Endothelial cell of umbilical vein (primary cell): Measurements from ENCODE around the gene RNASE8. TPM values are rescaled to one million over a fixed set of nuclear protein-coding genes. Genes with fewer than 3 reads are reported as not detected.

ENCODE experiments used
- BruUV-seq: library from RNA; stranded (reverse); fragments of 400-500 nt; replicated peaks from 2 replicates; lab custom pipeline; 2021; lab: Mats Ljungman, UMichigan
- CTCF ChIA-PET: fragments of 300-600, 350-600 bp; sonication (Branson Sonifier 250); formaldehyde crosslinking; loops from one replicate; lab custom pipeline; 2021; ENCODE audit warnings: antibody characterized with exemption, inconsistent platforms; lab: Charles Lee
- POLR2A ChIA-PET: fragments of 300-600, 350-600 bp; sonication (Branson Sonifier 250); formaldehyde crosslinking; loops from one replicate; lab custom pipeline; 2021; ENCODE audit warnings: antibody characterized with exemption, inconsistent platforms; lab: Charles Lee
- DNase-seq: peaks from one replicate; pipeline ENCODE4 v3.0.0-alpha.2; 2011; ENCODE audit warnings: low read depth, low spot score
- FAIRE-seq: peaks from 2 replicates; lab custom pipeline; 2011; peaks lifted over from hg19 to GRCh38; lab: Jason Lieb, UNC
- H2AFZ ChIP-seq: 2 replicates; pipeline ENCODE4 v1.6.0; 2012; ENCODE audit warnings: low read depth, low read length, control low read depth, inconsistent platforms
- H3K27ac ChIP-seq: 2 replicates; pipeline ENCODE4 v1.5.1; 2011; ENCODE audit warnings: low read depth, mild to moderate bottlenecking, control low read depth, low read length, moderate library complexity; ENCODE audit not compliant: insufficient read depth
- H3K27me3 ChIP-seq, 2 experiments: 2 replicates each; pipeline versions ENCODE4 v1.6.0 to v1.6.1; 2011; ENCODE audit warnings: low read length in 2 of 2, mixed read lengths in 1 of 2; ENCODE audit not compliant: control insufficient read depth in 2 of 2, insufficient read depth in 2 of 2
- H3K36me3 ChIP-seq, 2 experiments: 2 replicates in 1 of 2; 3 replicates in 1 of 2; pipeline ENCODE4 v1.5.1; 2011; ENCODE audit warnings: low read length in 2 of 2, mild to moderate bottlenecking in 1 of 2, moderate library complexity in 1 of 2; ENCODE audit not compliant: control insufficient read depth in 2 of 2, insufficient read depth in 2 of 2; ENCODE audit errors: extremely low read depth in 1 of 2
- H3K4me1 ChIP-seq: 3 replicates; pipeline ENCODE4 v1.5.1; 2011; ENCODE audit warnings: mild to moderate bottlenecking, low read length; ENCODE audit not compliant: control insufficient read depth, insufficient read depth; ENCODE audit errors: extremely low read depth
- H3K4me2 ChIP-seq: 2 replicates; pipeline ENCODE4 v1.6.1; 2011; ENCODE audit warnings: low read length, control low read depth, mixed read lengths; ENCODE audit not compliant: insufficient read depth
- H3K4me3 ChIP-seq, 3 experiments: fragments of 200-600 bp in 1 of 3; sonication (generic), shearing (Covaris generic) in 1 of 3; replicated peaks in 1 of 3; 2 replicates each; pipeline ENCODE4 v1.5.1; 2011 to 2016; ENCODE audit warnings: control low read depth in 3 of 3, low read length in 3 of 3, mild to moderate bottlenecking in 2 of 3, inconsistent platforms in 1 of 3, low read depth in 1 of 3, moderate library complexity in 1 of 3; ENCODE audit not compliant: insufficient read depth in 1 of 3
- H3K79me2 ChIP-seq: 2 replicates; pipeline ENCODE4 v1.6.0; 2012; ENCODE audit warnings: low read length, inconsistent platforms; ENCODE audit not compliant: control insufficient read depth, insufficient read depth
- H3K9ac ChIP-seq: replicated peaks from 2 replicates; pipeline ENCODE3; 2011; ENCODE audit warnings: low read length, control low read depth; ENCODE audit not compliant: insufficient read depth; ENCODE audit errors: extremely low read depth
- H3K9me1 ChIP-seq: replicated peaks from 3 replicates; pipeline ENCODE4 v1.6.0; 2011; ENCODE audit warnings: mild to moderate bottlenecking, low read length; ENCODE audit not compliant: control insufficient read depth, insufficient read depth; ENCODE audit errors: extremely low read depth
- H3K9me3 ChIP-seq: replicated peaks from 2 replicates; pipeline ENCODE4 v1.5.1; 2012; ENCODE audit warnings: low read length, inconsistent platforms; ENCODE audit not compliant: control insufficient read depth, insufficient read depth
- H4K20me1 ChIP-seq: replicated peaks from 2 replicates; pipeline ENCODE3; 2011; ENCODE audit warnings: mild to moderate bottlenecking, low read length; ENCODE audit not compliant: control insufficient read depth, insufficient read depth; ENCODE audit errors: extremely low read depth
- CTCF ChIP-seq, 2 donors: IDR thresholded peaks; 1 replicate in 1 of 2; 2 replicates in 1 of 2; pipeline ENCODE4 v1.5.1; 2011; ENCODE audit warnings: low read length in 2 of 2, mild to moderate bottlenecking in 2 of 2, moderate library complexity in 2 of 2, control low read depth in 1 of 2, inconsistent platforms in 1 of 2, low read depth in 1 of 2; ENCODE audit not compliant: insufficient read depth in 1 of 2; ENCODE audit errors: extremely low read depth in 1 of 2
- EZH2 ChIP-seq: IDR thresholded peaks from 2 replicates; pipeline ENCODE4 v1.6.1; 2012; ENCODE audit warnings: borderline replicate concordance, low read depth, mild to moderate bottlenecking, moderate library complexity, low read length, inconsistent platforms; ENCODE audit not compliant: severe bottlenecking
- FOS ChIP-seq: IDR thresholded peaks from 2 replicates; pipeline ENCODE4 v1.6.1; 2011; ENCODE audit warnings: mild to moderate bottlenecking, low read length, moderate library complexity, borderline replicate concordance; ENCODE audit not compliant: insufficient read depth
- GATA2 ChIP-seq: IDR thresholded peaks from 2 replicates; pipeline ENCODE4 v1.7.0; 2011; ENCODE audit warnings: low read depth, mild to moderate bottlenecking, moderate library complexity, mixed read lengths, low read length; ENCODE audit not compliant: insufficient read length, insufficient read depth
- JUN ChIP-seq: IDR thresholded peaks from 2 replicates; pipeline ENCODE4 v1.6.1; 2011; ENCODE audit warnings: borderline replicate concordance, low read depth; ENCODE audit not compliant: insufficient read length, insufficient read depth
- MAX ChIP-seq: IDR thresholded peaks from 2 replicates; pipeline ENCODE4 v1.6.1; 2011; ENCODE audit not compliant: insufficient read depth, insufficient read length
- MYC ChIP-seq: IDR thresholded peaks from one replicate; pipeline ENCODE4 v1.6.1; 2011; ENCODE audit warnings: mild to moderate bottlenecking, low read depth, low read length
- POLR2A ChIP-seq: IDR thresholded peaks from 2 replicates; pipeline ENCODE4 v1.6.1; 2012; ENCODE audit warnings: low read depth, mild to moderate bottlenecking, control low read depth, low read length
- dilution Hi-C: fragments of 300-500 bp; cut with MboI; formaldehyde crosslinking; loops from one replicate; pipeline ENCODE4 v1.15.0; 2019; ENCODE audit warnings: low sequenced_read_pairs; ENCODE audit not compliant: extremely low pct_ligation_motif_present
- intact Hi-C: fragments of 100-400 bp; cut with micrococcal nuclease; formaldehyde crosslinking; loops from one replicate; pipeline ENCODE4 v1.10.0; 2022
- polyA plus RNA-seq, 4 experiments: library from polyadenylated mRNA; depleted of rRNA in 3 of 4; stranded (reverse) in 3 of 4; unstranded in 1 of 4; fragments of >200 nt; gene quantifications; 2 replicates each; pipeline versions ENCODE4 v1.2.1 to v1.2.3, GENCODE V29; 2011 to 2012; ENCODE audit warnings: missing spikeins in 1 of 4
- total RNA-seq: library from RNA; stranded (reverse); gene quantifications from 2 replicates; pipeline ENCODE4 v1.2.3, GENCODE V29; 2021

RNASE8 gene
- total and polyA plus RNA-seq, 2 donors (not counting 3 experiments of a cell fraction or from before 2014, with no cell fraction given), result not detected

- no TSS peak for BruUV-seq
Measured at GRCh38 chr14:21030531-21030930, 27.1 kb upstream of the RNASE8 start.

More at GRCh38 chr14:21030531-21030930, 27.1 kb upstream of the RNASE8 start:
- H3K9me1 ChIP-seq, result no peaks in the 10 kb centered on the region
- H3K4me1 ChIP-seq, result no peaks in the 10 kb centered on the region
- TF ChIP-seq MAX, result no peak
- TF ChIP-seq CTCF (IDR thresholded peaks at IDR 0.05; ENCODE audit: extremely low read depth in 1 of 2, insufficient read depth in 1 of 2, low read depth in 1 of 2, low read length in 2 of 2), result no peak
- TF ChIP-seq EZH2, result no peak
- no peak for TF ChIP-seq POLR2A
- no peak for TF ChIP-seq JUN
- TF ChIP-seq GATA2, result no peak
- no peak for TF ChIP-seq FOS
- TF ChIP-seq MYC, result no peak
- intact Hi-C loops (no loop called here), dilution Hi-C loops (no loop called here)
- H3K27ac ChIP-seq, result no peak overlapping the region
- POLR2A ChIA-PET, result no interaction called here
- no peaks in the 10 kb centered on the region for H3K79me2 ChIP-seq
- no peaks in the 10 kb centered on the region for H4K20me1 ChIP-seq
- H3K36me3 ChIP-seq, result no peaks in the 10 kb centered on the region
- peaks cover 30 to 33% of the 10 kb centered on the region in 2 experiments for H3K27me3 ChIP-seq
- H2AFZ ChIP-seq, result no peak overlapping the region
- no peak for DNase-seq
- no peaks in the 10 kb centered on the region for H3K9me3 ChIP-seq
- FAIRE-seq, result no peak
- no peak overlapping the region for H3K4me2 ChIP-seq
- no peak overlapping the region for H3K9ac ChIP-seq
- no peak overlapping the region for H3K4me3 ChIP-seq
- CTCF ChIA-PET, result interaction anchor here (1.2 to 10.1 kb wide), 3 partner anchors 9 to 62 kb away, joined by 3 to 86 read pairs (median 4); no protein-coding TSS in a partner anchor
